ENCODE data around the gene REM2. TPM values are rescaled to one million over a fixed set of nuclear protein-coding genes. Genes with fewer than 3 reads are reported as not detected.
"Not testable (repeated sequence)": the region's sequence is repeated elsewhere in the genome, so short reads cannot be mapped to it uniquely, and the experiment has no call there.

REM2 gene
- total and polyA plus RNA-seq, 2 donors = 0.16 to 0.38 TPM

GRCh38 chr14:22906073-22906472 is 23.1 kb downstream of the REM2 start:
- Histone ChIP-seq H3K4me3 (ENCODE audit: low read depth, low read length) (no peak overlapping the region), H3K27ac (ENCODE audit: low read depth) (no peak overlapping the region), H3K4me1 (ENCODE audit: insufficient read depth) (no peaks in the 10 kb centered on the region), H3K36me3 (ENCODE audit: insufficient read depth) (peaks cover 12% of the 10 kb centered on the region)
- 96% methylated on average over 20 of the region's 20 CpGs for WGBS
- no peak for DNase-seq (ENCODE audit: extremely low spot score)

- peaks cover 12% of the 10 kb centered on the region for H3K36me3 ChIP-seq (ENCODE audit: insufficient read depth)
- 93% methylated on average over 3 of the region's 3 CpGs for WGBS
- no peak for DNase-seq (ENCODE audit: extremely low spot score)
- H3K4me3 ChIP-seq (ENCODE audit: low read depth, low read length) = no peak overlapping the region
- H3K27ac ChIP-seq (ENCODE audit: low read depth) = no peak overlapping the region
- no peaks in the 10 kb centered on the region for H3K4me1 ChIP-seq (ENCODE audit: insufficient read depth)
Measured at GRCh38 chr14:22907429-22907828, 24.4 kb downstream of the REM2 start.

- DNase-seq (ENCODE audit: extremely low spot score) = no peak
- Histone ChIP-seq H3K36me3 (ENCODE audit: insufficient read depth) (peaks cover 8% of the 10 kb centered on the region), H3K4me3 (ENCODE audit: low read depth, low read length) (no peak overlapping the region), H3K4me1 (ENCODE audit: insufficient read depth) (no peaks in the 10 kb centered on the region), H3K27ac (ENCODE audit: low read depth) (no peak overlapping the region)
- 87% methylated on average over 8 of the region's 8 CpGs for WGBS
Measured at GRCh38 chr14:22908601-22909000, 25.6 kb downstream of the REM2 start.

GRCh38 chr14:22910916-22911315 is 27.9 kb downstream of the REM2 start:
- H3K36me3 ChIP-seq (ENCODE audit: insufficient read depth) = peaks cover 3% of the 10 kb centered on the region

DNA sequence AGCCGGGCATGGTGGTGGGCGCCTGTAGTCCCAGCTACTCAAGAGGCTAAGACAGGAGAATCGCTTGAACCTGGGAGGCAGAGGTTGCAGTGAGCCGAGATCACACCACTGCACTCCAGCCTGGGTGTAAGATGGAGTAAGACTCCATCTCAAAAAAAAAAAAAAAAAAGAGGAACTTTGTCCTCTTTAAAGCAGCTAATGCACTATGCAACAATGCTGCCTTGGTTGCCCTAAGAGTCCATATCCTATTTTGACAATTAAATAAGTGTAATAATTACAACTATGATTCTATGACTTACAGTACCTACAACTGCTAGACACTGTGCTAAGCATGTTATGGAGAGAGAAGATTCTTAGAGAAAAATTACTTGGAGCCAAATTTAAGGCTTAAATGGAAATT is 31.8 kb downstream of the REM2 start:
- WGBS = 94% methylated on average over 4 of the region's 4 CpGs
- not testable (repeated sequence) for H3K4me3 ChIP-seq (ENCODE audit: low read depth, low read length); H3K27ac ChIP-seq (ENCODE audit: low read depth); H3K36me3 ChIP-seq (ENCODE audit: insufficient read depth); DNase-seq (ENCODE audit: extremely low spot score); H3K4me1 ChIP-seq (ENCODE audit: insufficient read depth)

More at GRCh38 chr14:22910916-22911315, 27.9 kb downstream of the REM2 start:
- no peak overlapping the region for H3K4me3 ChIP-seq (ENCODE audit: low read depth, low read length)
- no peak overlapping the region for H3K27ac ChIP-seq (ENCODE audit: low read depth)
- no peaks in the 10 kb centered on the region for H3K4me1 ChIP-seq (ENCODE audit: insufficient read depth)
- DNase-seq (ENCODE audit: extremely low spot score) = no peak
- WGBS = 91% methylated on average over 5 of the region's 5 CpGs

DNA sequence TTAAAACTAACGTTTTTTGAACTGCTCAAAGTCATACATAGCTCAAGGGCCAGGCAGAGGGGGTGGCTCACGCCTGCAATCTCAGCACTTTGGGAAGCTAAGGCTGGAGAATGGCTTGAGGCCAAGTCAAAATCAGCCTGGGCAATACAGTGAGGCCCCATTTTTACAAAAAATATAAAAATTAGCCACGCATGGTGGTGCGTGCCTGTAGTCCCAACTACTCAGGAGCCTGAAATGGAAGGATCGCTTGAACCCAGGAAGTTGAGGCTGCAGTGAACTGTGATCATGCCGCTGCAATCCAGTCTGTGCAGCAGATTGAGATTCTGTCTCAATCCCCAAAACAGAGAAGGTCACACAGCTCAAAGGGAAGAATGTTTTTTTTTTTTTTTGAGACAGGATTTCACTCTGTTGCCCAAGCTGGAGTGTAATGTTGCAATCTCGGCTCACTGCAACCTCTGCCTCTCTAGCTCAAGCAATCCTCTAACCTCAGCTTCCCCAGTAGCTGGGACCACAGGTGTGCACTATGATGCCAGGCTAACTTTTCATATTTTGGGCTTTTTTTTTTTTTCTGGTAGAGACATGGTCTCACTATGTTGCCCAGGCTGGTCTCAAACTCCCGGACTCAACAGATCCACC is 33.0 kb downstream of the REM2 start:
- DNase-seq (ENCODE audit: extremely low spot score) = no peak
- H3K27ac ChIP-seq (ENCODE audit: low read depth) = no peak overlapping the region
- peaks cover 3% of the 10 kb centered on the region for H3K36me3 ChIP-seq (ENCODE audit: insufficient read depth)
- H3K4me3 ChIP-seq (ENCODE audit: low read depth, low read length) = no peak overlapping the region
- 87% methylated on average over 8 of the region's 8 CpGs for WGBS
- no peaks in the 10 kb centered on the region for H3K4me1 ChIP-seq (ENCODE audit: insufficient read depth)

GRCh38 chr14:22918804-22919600 is 36.0 kb downstream of the REM2 start, which contains the start of gene RBM23:
RBM23 (minus strand) TSS chr14:22919149.
- WGBS = under 1% methylated on average over 46 of the region's 46 CpGs
- peak within 1 kb of the TSS; percentile 93 for H3K27ac ChIP-seq (ENCODE audit: low read depth)
- no peaks in the 10 kb centered on the region for H3K4me1 ChIP-seq (ENCODE audit: insufficient read depth)
- peaks cover 3% of the 10 kb centered on the region for H3K36me3 ChIP-seq (ENCODE audit: insufficient read depth)
- DNase-seq (ENCODE audit: extremely low spot score) = peak; percentile 100
- H3K4me3 ChIP-seq (ENCODE audit: low read depth, low read length) = peak within 1 kb of the TSS; percentile 57

GRCh38 chr14:22919601-22919921 is 36.5 kb downstream of the REM2 start:
- no peak overlapping the region for H3K4me3 ChIP-seq (ENCODE audit: low read depth, low read length)
- no peaks in the 10 kb centered on the region for H3K4me1 ChIP-seq (ENCODE audit: insufficient read depth)
- DNase-seq (ENCODE audit: extremely low spot score) = no peak
- peaks cover 3% of the 10 kb centered on the region for H3K36me3 ChIP-seq (ENCODE audit: insufficient read depth)
- peak overlapping the region; percentile 79 for H3K27ac ChIP-seq (ENCODE audit: low read depth)
- WGBS = 7% methylated on average over 10 of the region's 10 CpGs

GRCh38 chr14:22920697-22921096 is 37.7 kb downstream of the REM2 start:
- 88% methylated on average over 6 of the region's 6 CpGs for whole genome bisulfite sequencing
- H3K4me1 ChIP-seq (ENCODE audit: insufficient read depth) = no peaks in the 10 kb centered on the region
- no peak overlapping the region for H3K27ac ChIP-seq (ENCODE audit: low read depth)
- peaks cover 3% of the 10 kb centered on the region for H3K36me3 ChIP-seq (ENCODE audit: insufficient read depth)
- no peak overlapping the region for H3K4me3 ChIP-seq (ENCODE audit: low read depth, low read length)
- DNase-seq (ENCODE audit: extremely low spot score) = no peak

- Histone ChIP-seq H3K27ac (ENCODE audit: low read depth) (no peak overlapping the region), H3K4me3 (ENCODE audit: low read depth, low read length) (no peak overlapping the region), H3K36me3 (ENCODE audit: insufficient read depth) (peaks cover 3% of the 10 kb centered on the region), H3K4me1 (ENCODE audit: insufficient read depth) (no peaks in the 10 kb centered on the region)
- WGBS = 81% methylated on average over 2 of the region's 2 CpGs
- DNase-seq (ENCODE audit: extremely low spot score) = no peak
Measured at GRCh38 chr14:22922294-22922693, 39.3 kb downstream of the REM2 start.

- DNase-seq (ENCODE audit: extremely low spot score) = no peak
- WGBS = 98% methylated on average over 5 of the region's 5 CpGs
- Histone ChIP-seq H3K36me3 (ENCODE audit: insufficient read depth) (peaks cover 3% of the 10 kb centered on the region), H3K4me3 (ENCODE audit: low read depth, low read length) (no peak overlapping the region), H3K27ac (ENCODE audit: low read depth) (no peak overlapping the region), H3K4me1 (ENCODE audit: insufficient read depth) (no peaks in the 10 kb centered on the region)
Measured at GRCh38 chr14:22923746-22924145, 40.7 kb downstream of the REM2 start.

DNA sequence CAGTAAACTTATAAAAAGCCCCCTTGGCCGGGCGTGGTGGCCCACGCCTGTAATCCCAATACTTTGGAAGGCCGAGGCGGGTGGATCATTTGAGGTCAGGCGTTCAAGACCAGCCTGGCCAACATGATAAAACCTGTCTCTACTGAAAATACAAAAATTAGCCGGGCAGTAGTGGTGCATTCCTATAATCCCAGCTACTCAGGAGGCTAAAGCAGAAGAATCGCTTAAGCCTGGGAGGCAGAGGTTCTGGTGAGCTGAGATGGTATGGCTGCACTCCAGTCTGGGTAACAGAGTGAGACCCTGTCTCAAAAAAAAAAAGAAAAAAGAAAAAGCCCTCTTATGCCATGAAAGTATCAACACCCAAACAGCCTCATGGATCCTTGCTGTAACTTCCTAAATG is 42.5 kb downstream of the REM2 start:
- Histone ChIP-seq H3K27ac (ENCODE audit: low read depth) (no peak overlapping the region), H3K4me3 (ENCODE audit: low read depth, low read length) (no peak overlapping the region), H3K36me3 (ENCODE audit: insufficient read depth) (peaks cover 3% of the 10 kb centered on the region), H3K4me1 (ENCODE audit: insufficient read depth) (no peaks in the 10 kb centered on the region)
- 97% methylated on average over 8 of the region's 8 CpGs for WGBS
- no peak for DNase-seq (ENCODE audit: extremely low spot score)

DNA sequence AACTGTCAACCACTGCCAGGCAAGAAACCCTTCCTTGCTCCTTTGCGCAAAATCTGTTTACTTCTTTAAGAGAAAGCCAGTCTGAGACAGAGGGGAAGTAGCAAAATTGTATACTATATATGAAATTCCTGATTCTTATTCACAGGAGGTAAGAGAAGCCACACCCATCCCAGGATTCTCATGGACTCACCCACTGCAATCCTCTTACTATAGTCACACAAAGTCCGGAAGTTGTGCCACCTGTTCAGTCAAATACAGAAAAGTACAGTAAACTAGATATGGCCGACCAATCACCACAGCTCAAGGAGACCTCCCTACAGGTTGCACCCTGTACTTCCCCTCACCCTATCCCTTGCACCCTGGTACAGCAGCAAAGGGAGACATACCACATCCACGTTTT is 43.3 kb downstream of the REM2 start:
- WGBS = 89% methylated on average over 4 of the region's 4 CpGs
- no peaks in the 10 kb centered on the region for H3K4me1 ChIP-seq (ENCODE audit: insufficient read depth)
- H3K36me3 ChIP-seq (ENCODE audit: insufficient read depth) = no peaks in the 10 kb centered on the region
- no peak overlapping the region for H3K4me3 ChIP-seq (ENCODE audit: low read depth, low read length)
- no peak for DNase-seq (ENCODE audit: extremely low spot score)
- H3K27ac ChIP-seq (ENCODE audit: low read depth) = no peak overlapping the region

All from urinary bladder (tissue), 4 donors.